HG03066 (cell line): ENCODE results near the gene SAE1.

Source experiments
- ATAC-seq: cut with Tn5 transposase; IDR thresholded peaks from one replicate; pipeline ENCODE4 v1.9.1; 2021; ENCODE audit warnings: low read depth; ENCODE audit not compliant: unreplicated experiment

SAE1 gene

GRCh38 chr19:47105874-47106273 is 24.8 kb upstream of the SAE1 start:
- no peak for ATAC-seq

GRCh38 chr19:47106821-47107201 is 23.8 kb upstream of the SAE1 start:
- ATAC-seq, result no peak

DNA sequence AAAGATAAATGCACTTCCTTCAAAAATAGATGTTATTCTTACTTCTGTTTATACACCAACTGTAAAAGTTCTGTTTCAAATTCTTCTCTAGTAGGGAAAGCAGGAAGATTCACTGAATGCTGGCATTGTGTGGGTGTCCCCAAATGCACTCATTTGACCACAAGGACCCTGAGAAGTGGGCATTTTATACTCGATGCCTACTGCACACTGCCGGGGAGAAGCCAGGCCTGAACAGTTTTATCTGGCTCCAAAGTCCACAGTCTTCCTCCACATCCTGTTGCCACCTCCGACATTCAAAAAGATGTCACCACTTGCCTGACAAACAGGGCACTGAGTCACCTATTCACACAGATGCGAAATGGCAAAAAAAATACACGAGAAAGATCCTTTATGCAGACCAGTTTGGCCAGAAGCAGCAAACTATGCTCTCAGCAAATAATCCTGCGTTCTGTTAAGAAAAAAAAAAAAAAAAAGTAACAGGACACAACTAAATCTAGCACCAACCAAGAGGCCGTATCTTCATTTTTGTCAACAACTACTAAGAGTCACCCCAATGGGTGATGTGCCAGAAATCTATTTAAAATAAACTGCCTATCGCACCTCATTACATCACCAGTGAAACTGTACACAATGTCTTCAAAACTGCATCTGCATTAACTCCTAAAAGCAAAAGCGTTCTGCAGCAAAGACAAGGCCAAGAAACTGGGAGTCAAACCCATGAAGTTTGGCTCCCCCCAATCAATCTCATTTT is 23.3 kb upstream of the SAE1 start:
- ATAC-seq, result no peak

DNA sequence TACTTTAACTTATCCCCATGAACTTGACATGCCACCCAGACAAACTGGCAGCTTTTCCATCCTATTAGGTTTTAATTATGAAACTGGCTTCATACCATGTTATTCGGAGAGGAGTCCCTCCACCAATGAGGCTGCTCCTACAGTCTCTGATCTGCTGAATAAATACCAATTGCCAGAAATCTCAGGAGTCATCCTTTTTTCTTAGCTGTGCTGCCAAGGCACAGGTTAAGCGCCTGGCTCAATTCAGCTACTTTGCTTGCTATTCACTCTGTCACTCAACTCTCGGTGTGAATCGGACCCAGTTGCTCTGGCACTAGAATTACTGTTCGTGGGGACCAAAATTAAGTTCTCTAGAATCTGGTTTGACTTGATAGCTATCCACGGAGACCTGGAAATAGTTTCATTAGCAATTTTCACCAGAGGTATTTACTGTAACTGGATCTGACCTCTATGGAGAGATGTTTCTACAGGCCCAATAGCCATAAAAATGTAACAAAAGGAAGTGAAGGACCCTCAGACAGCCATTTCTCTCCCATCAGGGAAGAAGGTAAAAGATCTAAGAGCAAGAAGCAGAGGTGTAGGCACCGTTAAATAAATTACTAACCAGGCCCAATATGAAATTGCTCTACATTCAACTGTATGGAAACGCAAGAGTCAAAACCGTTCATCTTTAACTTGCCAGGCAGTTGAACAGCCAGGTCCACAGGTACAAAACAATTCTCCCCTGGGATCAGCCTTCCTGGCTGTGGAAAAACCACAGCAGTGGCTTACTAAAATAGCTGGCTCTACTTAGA is 22.5 kb upstream of the SAE1 start:
- ATAC-seq, result no peak

DNA sequence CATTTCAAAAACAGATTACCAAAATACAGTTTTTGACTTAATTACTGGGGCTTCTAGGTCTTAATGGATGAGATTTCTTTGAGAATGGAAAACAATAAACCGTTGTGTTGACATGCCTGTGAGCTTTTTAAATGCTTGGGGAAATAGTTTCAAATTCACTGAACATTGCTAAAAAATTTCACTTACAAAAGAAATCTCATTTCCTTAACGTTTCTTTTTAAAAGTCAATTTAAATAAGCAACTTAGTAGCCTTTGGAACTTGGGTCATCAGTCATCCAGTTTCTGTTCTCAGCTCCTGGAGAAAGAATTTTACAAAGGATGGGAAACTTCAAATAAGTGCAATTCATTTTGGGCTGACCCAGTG is 21.5 kb upstream of the SAE1 start:
- no peak for ATAC-seq

DNA sequence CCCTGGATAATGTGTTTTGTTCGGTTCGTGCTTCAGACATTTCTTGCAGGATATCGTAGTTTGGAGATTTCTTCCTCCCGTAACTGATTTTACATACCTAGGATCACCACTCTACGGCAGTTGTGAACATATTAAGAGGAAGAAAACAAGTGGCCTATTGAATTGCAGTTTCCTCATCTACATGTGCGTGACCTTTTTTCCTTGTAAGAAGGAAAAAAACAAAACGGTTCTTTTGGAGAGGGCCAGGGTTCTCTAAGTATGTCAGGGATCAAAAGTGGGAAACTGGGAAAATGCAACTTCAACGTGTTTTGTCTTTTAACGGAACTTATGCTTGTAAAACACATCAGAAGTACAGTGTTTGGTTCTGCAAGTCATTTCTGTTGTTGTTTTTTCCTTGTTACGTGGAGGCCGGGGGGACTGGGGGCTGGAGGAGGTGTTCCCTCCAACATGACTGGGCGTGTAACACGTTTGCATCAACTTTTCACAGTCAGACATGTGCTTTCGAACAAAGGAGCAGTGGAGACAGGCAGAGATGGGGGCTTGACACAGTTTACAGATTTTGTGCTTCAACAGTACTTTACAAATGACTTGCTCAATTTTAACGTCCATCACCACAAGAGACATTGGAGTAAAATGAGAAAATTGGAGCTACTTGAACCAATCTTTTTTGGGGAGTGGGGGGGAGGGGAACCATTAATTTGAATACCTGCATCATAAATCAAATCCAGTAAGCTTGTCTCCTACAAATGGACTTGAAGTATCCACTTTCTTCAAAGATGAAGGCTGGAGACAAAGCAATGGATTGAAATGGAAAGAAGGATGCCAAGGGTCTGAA is 20.9 kb upstream of the SAE1 start:
- ATAC-seq, result no peak

DNA sequence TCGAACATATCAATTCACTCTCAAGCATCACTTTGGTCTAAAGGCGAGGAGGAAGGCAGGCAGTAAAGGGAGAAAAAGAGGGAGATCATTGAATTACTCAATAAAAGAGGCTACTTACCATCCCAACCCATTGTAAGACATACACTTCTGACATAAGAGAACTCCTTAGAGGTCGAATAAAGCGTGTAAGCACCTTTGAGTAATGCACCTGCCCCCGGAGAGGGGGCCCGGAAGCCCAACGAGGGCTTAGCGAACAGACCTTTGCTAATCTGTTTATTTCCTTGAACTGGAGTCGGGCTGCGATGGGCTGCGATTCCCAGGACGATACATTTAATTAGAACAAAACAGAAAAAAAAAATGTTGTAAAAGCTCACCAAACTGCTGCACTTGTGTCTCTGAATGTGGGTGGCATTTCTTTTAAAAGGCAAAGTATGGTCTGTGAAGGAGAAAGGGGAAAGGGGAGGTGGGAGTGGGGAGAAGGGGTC is 20.1 kb upstream of the SAE1 start:
- no peak for ATAC-seq

GRCh38 chr19:47111006-47111621 is 19.5 kb upstream of the SAE1 start:
- ATAC-seq, result no peak

GRCh38 chr19:47111682-47112165 is 18.9 kb upstream of the SAE1 start:
- ATAC-seq, result no peak

DNA sequence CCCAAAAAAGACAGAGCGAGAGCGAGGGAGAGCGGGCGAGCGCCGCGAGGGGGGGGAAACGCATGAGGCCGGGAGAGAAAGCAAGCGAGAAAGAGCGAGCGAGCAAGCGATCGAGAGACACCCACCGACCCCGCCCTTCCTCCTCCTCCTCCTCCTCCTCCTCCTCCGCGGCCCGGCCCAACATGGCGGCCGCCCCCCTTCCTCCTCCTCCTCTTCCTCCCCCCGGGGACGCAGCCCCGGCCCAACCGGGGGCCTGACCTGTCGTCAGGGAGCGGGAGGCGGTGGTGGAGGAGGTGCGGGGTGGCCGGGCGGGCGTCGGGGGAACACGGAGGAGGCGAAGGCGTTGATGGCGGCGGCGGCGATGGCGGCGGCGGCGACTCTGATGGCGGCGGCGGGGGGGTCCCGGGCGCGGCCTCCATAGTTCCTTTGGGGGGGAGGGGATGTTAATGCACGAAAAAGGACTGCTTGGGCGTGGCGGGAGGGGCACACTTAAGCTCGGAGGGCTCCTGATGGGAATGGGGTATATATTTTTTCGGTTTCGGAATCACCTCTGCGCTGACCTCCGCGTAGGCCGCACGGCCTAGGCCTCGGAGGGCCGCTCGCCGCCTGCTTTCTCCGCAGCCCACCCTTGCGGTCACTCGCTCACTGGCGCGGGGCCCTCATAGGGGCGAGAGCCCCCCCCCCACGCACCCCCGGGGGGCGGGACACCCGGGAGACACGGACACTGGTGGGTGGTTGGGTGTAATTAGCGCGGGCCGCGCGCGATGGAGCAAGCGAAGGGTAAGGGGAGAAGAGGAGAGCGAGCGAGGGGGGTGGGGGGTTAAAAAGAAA is 18.3 kb upstream of the SAE1 start:
- ATAC-seq, result no peak

- ATAC-seq, result peak; percentile 74
These were observed 17.4 kb upstream of the SAE1 start, which contains the start of gene ZC3H4 for GRCh38 chr19:47112997-47113849. Gene ZC3H4 (minus strand): TSS chr19:47113776. CDS start chr19:47112584, 1,192 bp downstream.

- ATAC-seq, result no peak
These were observed 16.6 kb upstream of the SAE1 start for GRCh38 chr19:47113850-47114651.

DNA sequence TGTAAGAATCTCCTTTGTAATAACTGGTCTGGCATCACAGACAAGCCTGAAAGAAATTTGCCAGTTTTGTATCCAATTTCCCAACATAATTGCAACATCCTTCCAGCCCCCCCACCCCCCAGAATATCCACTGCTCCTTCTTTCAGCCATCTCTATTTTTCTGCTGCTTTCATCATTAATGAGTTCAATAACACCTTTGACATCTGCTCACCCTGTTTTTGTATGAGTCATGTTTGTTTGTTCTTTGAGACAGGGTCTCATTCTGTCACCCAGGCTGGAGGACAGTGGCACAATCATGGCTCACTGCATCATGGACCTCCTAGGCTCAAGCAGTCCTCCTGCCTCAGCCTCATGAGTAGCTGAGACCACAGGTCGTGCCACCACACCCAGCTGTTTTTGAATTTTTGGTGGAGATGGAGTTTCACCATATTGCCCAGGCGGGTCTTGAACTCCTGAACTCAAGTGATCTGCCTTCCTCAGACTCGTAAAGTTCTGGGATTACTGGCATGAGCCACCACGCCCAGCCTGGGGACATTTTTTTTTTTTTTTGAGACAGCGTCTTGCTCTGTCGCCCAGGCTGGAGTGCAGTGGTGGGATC is 10.1 kb upstream of the SAE1 start:
- no peak for ATAC-seq

DNA sequence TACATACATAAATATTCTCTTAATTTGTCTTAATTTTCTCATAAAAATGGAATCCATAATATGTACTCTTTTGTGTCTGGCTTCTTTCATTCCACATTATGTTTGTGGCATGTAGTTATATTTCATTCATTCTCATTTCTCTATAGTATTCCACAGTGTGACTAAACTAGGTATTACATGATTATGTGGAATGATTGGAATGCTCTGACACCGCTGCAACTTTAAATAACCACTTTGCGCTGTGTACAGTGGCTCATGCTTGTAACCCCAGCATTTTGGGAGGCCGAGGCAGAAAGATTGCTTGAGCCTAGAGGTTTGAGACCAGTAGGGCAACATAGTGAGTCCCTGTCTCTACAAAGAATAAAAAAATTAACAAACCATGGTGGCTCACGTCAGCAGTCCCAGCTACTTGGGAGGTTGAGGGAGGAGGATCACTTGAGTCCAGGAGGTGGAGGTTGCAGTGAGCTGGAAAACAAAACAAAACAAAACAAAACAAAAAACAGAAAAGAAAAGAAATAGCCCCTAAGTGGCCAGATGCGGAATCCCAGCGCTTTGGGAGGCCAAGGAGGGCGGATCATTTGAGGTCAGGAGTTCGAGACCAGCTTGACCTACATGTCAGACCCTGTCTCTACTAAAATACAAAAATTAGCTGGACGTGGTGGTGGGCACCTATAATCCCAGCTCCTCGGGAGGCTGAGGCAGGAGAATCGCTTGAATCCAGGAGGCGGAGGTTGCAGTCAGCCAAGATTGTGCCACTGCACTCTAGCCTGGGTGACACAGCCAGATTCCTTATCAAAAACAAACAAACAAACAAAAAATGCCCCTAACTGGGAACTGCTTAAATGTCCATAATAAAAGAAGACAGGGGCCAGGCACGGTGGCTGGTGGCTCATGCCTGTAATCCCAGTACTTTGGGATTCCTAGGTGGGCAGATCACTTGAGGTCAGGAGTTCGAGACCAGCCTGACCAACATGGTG is 8.0 kb upstream of the SAE1 start:
- ATAC-seq, result no peak

- ATAC-seq, result no peak
These were observed 7.2 kb upstream of the SAE1 start for GRCh38 chr19:47123406-47123805.

- no peak for ATAC-seq
These were observed 5.5 kb upstream of the SAE1 start for GRCh38 chr19:47124937-47125668.
